ENCODE measurements around the gene SWSAP1. TPM values are rescaled to one million over a fixed set of nuclear protein-coding genes. Genes with fewer than 3 reads are reported as not detected.
A peak's percentile ranks its signal among the peaks of the same experiment; 100 is the strongest.

Gene SWSAP1
- total and polyA plus RNA-seq, 9 of the 15 experiments (the other 6 are each of a cell fraction or from before 2014, with no cell fraction given), result 0.18 to 2.8 (median 1.7) TPM

DNA sequence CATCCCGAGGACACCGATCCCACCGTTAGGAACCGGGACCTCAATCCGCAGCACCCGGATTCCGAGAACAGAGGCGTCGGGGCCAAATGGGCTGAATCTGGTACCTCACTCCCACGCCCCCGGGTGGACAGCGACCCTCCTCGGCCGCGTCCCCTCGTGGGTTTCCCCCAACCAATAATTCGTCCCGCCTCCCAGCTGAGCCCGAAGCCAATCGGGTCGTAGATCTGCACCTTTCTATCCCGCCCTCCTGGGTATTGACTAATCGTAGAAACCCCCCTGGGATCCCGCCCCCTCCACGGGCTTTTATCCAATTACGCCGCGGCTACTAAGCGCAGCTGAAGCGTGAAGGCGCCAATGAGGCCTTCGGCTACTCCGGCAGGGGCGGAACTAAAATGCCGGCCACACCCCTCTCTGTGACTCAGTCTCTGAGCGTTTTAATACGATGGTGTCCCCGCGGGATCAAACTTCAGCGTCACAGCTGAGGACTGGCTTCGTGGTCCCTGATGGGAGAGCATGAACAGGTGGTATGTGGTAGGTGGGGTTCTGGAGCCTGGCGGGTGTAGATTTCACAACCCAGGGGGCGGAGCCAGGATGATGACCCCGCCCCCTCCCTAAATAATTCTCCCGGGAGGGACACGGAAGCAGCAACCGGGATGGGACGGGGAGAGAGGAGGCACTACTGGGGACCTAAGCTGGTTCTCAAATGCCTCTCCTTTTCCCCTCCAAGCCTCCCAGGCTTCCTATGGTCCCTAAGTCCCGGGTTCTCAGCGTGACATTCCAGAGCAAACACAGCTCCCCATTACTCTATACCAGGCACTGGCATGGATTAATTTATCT, 28.1 kb upstream of the SWSAP1 start, which contains the start of the genes CCDC159 and TMEM205 (continued):
- TF ChIP-seq DACH1 (IDR thresholded peaks at IDR 0.05; ENCODE audit: partially characterized antibody) (peak; percentile 80), ZNF764 (CRISPR knock-in tag; IDR thresholded peaks at IDR 0.05; ENCODE audit: low read depth) (no peak), ZNF561 (CRISPR knock-in tag; conservative IDR thresholded peaks at IDR 0.05) (no peak), RBM25 (IDR thresholded peaks at IDR 0.05; ENCODE audit: low read depth, low read length, severe bottlenecking) (peak; percentile 71), NR2C2 (CRISPR knock-in tag; IDR thresholded peaks at IDR 0.05) (no peak), NR2C2 (tag; IDR thresholded peaks at IDR 0.05) (no peak), TEAD1 (CRISPR knock-in tag; IDR thresholded peaks at IDR 0.05) (peak in 1 of 2 experiments; percentile 19; a peak in 2 of 4 replicates), SMARCA5 (IDR thresholded peaks at IDR 0.05) (no peak), NONO (IDR thresholded peaks at IDR 0.05; ENCODE audit: low read depth in 2 of 2, low read length in 1 of 2) (no peak), E2F3 (CRISPR knock-in tag; IDR thresholded peaks at IDR 0.05) (no peak), XRCC5 (IDR thresholded peaks at IDR 0.05; ENCODE audit: low read depth, low read length) (no peak; the same call in 1 of the 2 replicates), HIVEP1 (CRISPR knock-in tag; IDR thresholded peaks at IDR 0.05) (no peak), CBX1 (IDR thresholded peaks at IDR 0.05; ENCODE audit: low read depth) (no peak), XRCC3 (IDR thresholded peaks at IDR 0.05) (no peak)
- TF ChIP-seq, protein P1, sequence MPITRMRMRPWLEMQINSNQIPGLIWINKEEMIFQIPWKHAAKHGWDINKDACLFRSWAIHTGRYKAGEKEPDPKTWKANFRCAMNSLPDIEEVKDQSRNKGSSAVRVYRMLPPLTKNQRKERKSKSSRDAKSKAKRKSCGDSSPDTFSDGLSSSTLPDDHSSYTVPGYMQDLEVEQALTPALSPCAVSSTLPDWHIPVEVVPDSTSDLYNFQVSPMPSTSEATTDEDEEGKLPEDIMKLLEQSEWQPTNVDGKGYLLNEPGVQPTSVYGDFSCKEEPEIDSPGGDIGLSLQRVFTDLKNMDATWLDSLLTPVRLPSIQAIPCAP (CRISPR knock-in tag; IDR thresholded peaks at IDR 0.05; ENCODE audit: borderline replicate concordance), result no peak
- TF ChIP-seq, protein P2, sequence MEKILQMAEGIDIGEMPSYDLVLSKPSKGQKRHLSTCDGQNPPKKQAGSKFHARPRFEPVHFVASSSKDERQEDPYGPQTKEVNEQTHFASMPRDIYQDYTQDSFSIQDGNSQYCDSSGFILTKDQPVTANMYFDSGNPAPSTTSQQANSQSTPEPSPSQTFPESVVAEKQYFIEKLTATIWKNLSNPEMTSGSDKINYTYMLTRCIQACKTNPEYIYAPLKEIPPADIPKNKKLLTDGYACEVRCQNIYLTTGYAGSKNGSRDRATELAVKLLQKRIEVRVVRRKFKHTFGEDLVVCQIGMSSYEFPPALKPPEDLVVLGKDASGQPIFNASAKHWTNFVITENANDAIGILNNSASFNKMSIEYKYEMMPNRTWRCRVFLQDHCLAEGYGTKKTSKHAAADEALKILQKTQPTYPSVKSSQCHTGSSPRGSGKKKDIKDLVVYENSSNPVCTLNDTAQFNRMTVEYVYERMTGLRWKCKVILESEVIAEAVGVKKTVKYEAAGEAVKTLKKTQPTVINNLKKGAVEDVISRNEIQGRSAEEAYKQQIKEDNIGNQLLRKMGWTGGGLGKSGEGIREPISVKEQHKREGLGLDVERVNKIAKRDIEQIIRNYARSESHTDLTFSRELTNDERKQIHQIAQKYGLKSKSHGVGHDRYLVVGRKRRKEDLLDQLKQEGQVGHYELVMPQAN (IDR thresholded peaks at IDR 0.05; ENCODE audit: borderline replicate concordance), result no peak
- TF ChIP-seq, protein P3, sequence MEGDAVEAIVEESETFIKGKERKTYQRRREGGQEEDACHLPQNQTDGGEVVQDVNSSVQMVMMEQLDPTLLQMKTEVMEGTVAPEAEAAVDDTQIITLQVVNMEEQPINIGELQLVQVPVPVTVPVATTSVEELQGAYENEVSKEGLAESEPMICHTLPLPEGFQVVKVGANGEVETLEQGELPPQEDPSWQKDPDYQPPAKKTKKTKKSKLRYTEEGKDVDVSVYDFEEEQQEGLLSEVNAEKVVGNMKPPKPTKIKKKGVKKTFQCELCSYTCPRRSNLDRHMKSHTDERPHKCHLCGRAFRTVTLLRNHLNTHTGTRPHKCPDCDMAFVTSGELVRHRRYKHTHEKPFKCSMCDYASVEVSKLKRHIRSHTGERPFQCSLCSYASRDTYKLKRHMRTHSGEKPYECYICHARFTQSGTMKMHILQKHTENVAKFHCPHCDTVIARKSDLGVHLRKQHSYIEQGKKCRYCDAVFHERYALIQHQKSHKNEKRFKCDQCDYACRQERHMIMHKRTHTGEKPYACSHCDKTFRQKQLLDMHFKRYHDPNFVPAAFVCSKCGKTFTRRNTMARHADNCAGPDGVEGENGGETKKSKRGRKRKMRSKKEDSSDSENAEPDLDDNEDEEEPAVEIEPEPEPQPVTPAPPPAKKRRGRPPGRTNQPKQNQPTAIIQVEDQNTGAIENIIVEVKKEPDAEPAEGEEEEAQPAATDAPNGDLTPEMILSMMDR (IDR thresholded peaks at IDR 0.05 in 2 of 3, conservative IDR thresholded peaks at IDR 0.05 in 1 of 3; ENCODE audit: insufficient read depth in 2 of 3, low read depth in 1 of 3, low read length in 3 of 3), result peak in 2 of 3 experiments; percentile 13 to 17; a peak in 1 of 6 replicates
- TF ChIP-seq, protein P4, sequence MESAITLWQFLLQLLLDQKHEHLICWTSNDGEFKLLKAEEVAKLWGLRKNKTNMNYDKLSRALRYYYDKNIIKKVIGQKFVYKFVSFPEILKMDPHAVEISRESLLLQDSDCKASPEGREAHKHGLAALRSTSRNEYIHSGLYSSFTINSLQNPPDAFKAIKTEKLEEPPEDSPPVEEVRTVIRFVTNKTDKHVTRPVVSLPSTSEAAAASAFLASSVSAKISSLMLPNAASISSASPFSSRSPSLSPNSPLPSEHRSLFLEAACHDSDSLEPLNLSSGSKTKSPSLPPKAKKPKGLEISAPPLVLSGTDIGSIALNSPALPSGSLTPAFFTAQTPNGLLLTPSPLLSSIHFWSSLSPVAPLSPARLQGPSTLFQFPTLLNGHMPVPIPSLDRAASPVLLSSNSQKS (CRISPR knock-in tag; IDR thresholded peaks at IDR 0.05), result no peak
